Naive thymus-derived CD8-positive, alpha-beta T cell (primary cell): Measurements from ENCODE around the gene SIAH3. TPM values are rescaled to one million over a fixed set of nuclear protein-coding genes. Genes with fewer than 3 reads are reported as not detected.

Experiments
- ATAC-seq, 2 donors: fragments of 150-1000 bp; cut with Tn5 transposase in 1 of 2; sonication (Bioruptor Pico), chemical (Tn5 transposase) in 1 of 2; 1 replicate in 1 of 2; 2 replicates in 1 of 2; pipeline ENCODE4 v1.10.0; 2021; ENCODE audit warnings: mild to moderate bottlenecking in 2 of 2, moderate library complexity in 2 of 2
- POLR2A ChIA-PET: fragments of 350-600 bp; sonication (Branson Sonifier 250); formaldehyde crosslinking; loops from one replicate; lab custom pipeline; 2021; ENCODE audit warnings: antibody characterized with exemption; lab: Charles Lee
- DNase-seq, 10 donors: peaks; one replicate each; pipeline versions ENCODE4 v3.0.0 to v3.0.0-alpha.2; 2020 to 2022
- H3K27ac Mint-ChIP-seq, 10 donors: one replicate each; pipeline ENCODE4 v1.8.0; 2020 to 2022; ENCODE audit warnings: mild to moderate bottlenecking in 10 of 10, mixed read lengths in 10 of 10, moderate library complexity in 4 of 10, inconsistent platforms in 1 of 10
- H3K27me3 Mint-ChIP-seq, 5 donors: one replicate each; pipeline ENCODE4 v1.8.0; 2021 to 2022; ENCODE audit warnings: mixed read lengths in 5 of 5
- H3K36me3 Mint-ChIP-seq, 3 donors: one replicate each; pipeline ENCODE4 v1.8.0; 2020 to 2022; ENCODE audit warnings: mixed read lengths in 3 of 3, mild to moderate bottlenecking in 2 of 3, inconsistent platforms in 1 of 3
- H3K4me1 Mint-ChIP-seq, 4 donors: one replicate each; pipeline ENCODE4 v1.8.0; 2021 to 2022; ENCODE audit warnings: mixed read lengths in 4 of 4
- H3K4me3 Mint-ChIP-seq, 10 donors: one replicate each; pipeline ENCODE4 v1.8.0; 2020 to 2022; ENCODE audit warnings: mild to moderate bottlenecking in 10 of 10, mixed read lengths in 10 of 10, moderate library complexity in 6 of 10, inconsistent platforms in 1 of 10
- H3K9me3 Mint-ChIP-seq, 9 donors: one replicate each; pipeline ENCODE4 v1.8.0; 2020 to 2022; ENCODE audit warnings: mixed read lengths in 9 of 9, mild to moderate bottlenecking in 3 of 9, inconsistent platforms in 1 of 9, moderate library complexity in 1 of 9
- polyA plus RNA-seq, 3 donors: library from polyadenylated mRNA; unstranded; fragments of 300-500 nt; fragmentation: Illumina TruSeq; gene quantifications; one replicate each; pipeline ENCODE4 v1.2.3, GENCODE V29; 2021
- total RNA-seq, 8 experiments: library from RNA in 2 of 8; stranded (reverse) in 2 of 8; gene quantifications; one replicate each; pipeline ENCODE4 v1.2.3 and lab custom pipeline; 2021 to 2026

SIAH3 gene
- total and polyA plus RNA-seq, 5 experiments from 2014 or later, result 0.06 to 3.9 (median 3.7) TPM; not detected in 2

DNA sequence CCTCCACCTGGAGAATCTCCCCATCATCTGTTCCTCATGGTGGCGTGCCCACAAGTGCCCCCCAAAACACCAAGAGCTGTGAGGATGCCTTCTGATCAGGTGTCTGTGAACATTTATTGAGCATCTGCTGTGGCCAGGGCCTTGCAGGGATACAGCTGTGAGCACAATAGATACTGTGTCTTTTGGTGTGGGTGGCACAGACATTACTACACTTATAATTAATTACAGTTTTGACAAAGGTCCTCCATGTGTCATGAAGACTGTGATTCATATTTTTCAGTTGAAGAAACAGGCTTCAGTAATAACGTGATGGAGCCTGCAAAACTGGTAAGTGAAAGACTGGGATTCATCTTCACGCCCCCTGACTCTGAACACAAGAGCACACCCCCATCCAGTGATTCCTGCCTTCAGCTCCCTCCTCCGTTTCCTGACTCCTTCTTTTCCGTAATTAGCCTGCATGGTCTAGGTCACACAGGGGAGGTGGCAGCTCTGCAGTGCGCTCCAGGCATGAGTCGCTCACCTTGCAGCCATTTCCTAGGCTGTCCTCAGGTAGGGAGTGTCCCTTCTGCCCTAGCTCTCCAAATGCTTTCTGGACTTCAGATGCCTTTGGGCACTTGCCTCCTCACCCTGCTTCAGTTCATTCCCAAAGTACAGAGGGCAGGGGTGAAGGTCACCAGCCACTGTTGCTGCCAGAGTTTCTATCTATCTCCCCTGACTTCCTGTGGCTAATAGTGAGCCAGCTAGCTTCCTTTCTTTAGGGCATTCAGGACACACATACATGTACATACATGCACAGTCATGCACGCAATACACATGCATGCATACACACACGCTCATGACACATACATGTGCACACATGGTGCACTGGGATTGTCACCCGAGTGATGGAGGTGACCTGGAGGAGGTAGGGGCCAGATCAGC lies 66.5 kb downstream of the SIAH3 start:
- Mint-ChIP-seq H3K4me3 (no peak overlapping the region), H3K9me3 (no peaks in the 10 kb centered on the region), H3K27me3 (peaks cover 0 to 6% (median 0%) of the 10 kb centered on the region in 5 donors), H3K36me3 (peaks cover 0 to 3% (median 2%) of the 10 kb centered on the region in 3 donors), H3K27ac (no peak overlapping the region), H3K4me1 (peaks cover 13 to 23% (median 15%) of the 10 kb centered on the region in 4 donors)
- POLR2A ChIA-PET, result no interaction called here
- DNase-seq, result no peak
- no peak for ATAC-seq

DNA sequence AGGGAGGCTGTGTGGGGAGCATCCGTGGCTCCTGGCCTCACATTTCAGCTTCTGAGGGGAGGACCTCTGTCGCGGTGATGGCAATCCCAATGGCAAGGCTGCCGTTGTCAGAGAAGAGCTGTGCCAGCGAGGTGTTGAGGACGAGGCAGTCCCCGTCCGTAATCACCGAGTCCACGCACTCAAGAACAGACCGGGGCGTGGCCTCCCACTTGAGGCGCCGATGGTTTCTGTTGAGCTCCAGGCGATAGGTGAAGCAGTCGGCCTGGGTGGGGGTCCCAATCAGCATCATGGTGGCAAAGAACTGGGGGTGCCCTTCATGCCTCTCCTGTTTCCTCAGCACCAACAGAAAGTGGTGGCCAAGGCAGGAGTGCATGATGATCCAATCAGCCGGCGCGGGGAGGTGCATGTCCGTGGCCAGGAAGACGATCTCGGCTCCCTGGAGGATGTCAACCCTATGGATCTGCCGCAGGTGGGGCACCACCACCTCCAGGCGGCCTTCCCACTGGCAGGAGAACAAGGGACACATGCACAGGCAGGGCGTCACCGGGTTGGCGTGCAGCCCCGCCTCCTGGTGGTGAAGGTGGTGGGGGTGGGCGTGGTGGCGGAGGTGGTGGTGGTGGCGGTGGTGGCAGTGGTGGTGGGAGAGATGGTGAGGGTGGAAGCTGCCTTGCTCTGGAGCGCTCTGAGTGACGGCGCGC lies 68.1 kb downstream of the SIAH3 start:
- POLR2A ChIA-PET, result no interaction called here

GRCh38 chr13:45782327-45783045 lies 69.1 kb downstream of the SIAH3 start:
- Mint-ChIP-seq H3K4me3 (peak overlapping the region in 1 of 10 donors; percentile 40), H3K4me1 (peaks cover 13 to 23% (median 15%) of the 10 kb centered on the region in 4 donors), H3K27me3 (peaks cover 0 to 6% (median 0%) of the 10 kb centered on the region in 5 donors), H3K36me3 (peaks cover 0 to 3% (median 2%) of the 10 kb centered on the region in 3 donors), H3K27ac (peak overlapping the region in 2 of 10 donors; percentile 59 to 78), H3K9me3 (no peaks in the 10 kb centered on the region)
- POLR2A ChIA-PET, result no interaction called here
- ATAC-seq (no peak), DNase-seq (no peak)

More for the DNA sequence above, 68.1 kb downstream of the SIAH3 start:
- Mint-ChIP-seq H3K27ac (peak overlapping the region in 1 of 10 donors; percentile 58), H3K9me3 (no peaks in the 10 kb centered on the region), H3K36me3 (peaks cover 0 to 3% (median 2%) of the 10 kb centered on the region in 3 donors), H3K4me3 (no peak overlapping the region), H3K4me1 (peaks cover 13 to 23% (median 15%) of the 10 kb centered on the region in 4 donors), H3K27me3 (peaks cover 0 to 6% (median 0%) of the 10 kb centered on the region in 5 donors)
- ATAC-seq, result no peak
- no peak for DNase-seq

GRCh38 chr13:45781553-45782326 lies 69.8 kb downstream of the SIAH3 start:
- Mint-ChIP-seq H3K27me3 (peaks cover 0 to 6% (median 0%) of the 10 kb centered on the region in 5 donors), H3K27ac (peak overlapping the region in 3 of 10 donors; percentile 59 to 78 (median 68)), H3K4me3 (peak overlapping the region in 2 of 10 donors; percentile 29 to 40), H3K36me3 (peaks cover 0 to 3% (median 2%) of the 10 kb centered on the region in 3 donors), H3K9me3 (no peaks in the 10 kb centered on the region), H3K4me1 (peaks cover 9 to 19% (median 10%) of the 10 kb centered on the region in 4 donors)
- POLR2A ChIA-PET, result no interaction called here
- no peak for ATAC-seq
- DNase-seq, result no peak

GRCh38 chr13:45779901-45780300 lies 71.7 kb downstream of the SIAH3 start:
- Mint-ChIP-seq H3K27ac (no peak overlapping the region), H3K4me1 (peaks cover 0 to 3% (median 2%) of the 10 kb centered on the region in 4 donors), H3K27me3 (peaks cover 0 to 9% (median 0%) of the 10 kb centered on the region in 5 donors), H3K4me3 (no peak overlapping the region), H3K9me3 (no peaks in the 10 kb centered on the region), H3K36me3 (peaks cover 0 to 3% (median 2%) of the 10 kb centered on the region in 3 donors)
- POLR2A ChIA-PET, result no interaction called here
- ATAC-seq (no peak), DNase-seq (no peak)

DNA sequence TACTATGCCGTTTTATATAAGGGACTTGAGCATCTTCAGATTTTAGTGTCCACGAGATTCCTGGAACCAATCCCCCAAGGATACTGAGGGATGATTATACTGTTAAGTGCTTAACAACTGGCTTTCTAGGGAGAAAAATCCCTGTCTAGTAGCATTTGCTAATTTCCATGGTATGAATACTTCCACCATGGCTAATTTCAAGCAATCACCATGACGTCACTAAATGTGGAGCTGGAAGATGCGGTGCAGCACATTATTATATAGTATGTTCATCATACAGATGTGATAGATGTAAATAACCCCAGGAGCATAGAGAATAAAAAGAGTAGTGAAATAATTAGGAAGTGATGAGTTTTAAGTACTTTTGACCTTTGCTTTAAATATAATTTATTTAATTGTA lies 72.7 kb downstream of the SIAH3 start:
- Mint-ChIP-seq H3K9me3 (no peaks in the 10 kb centered on the region), H3K27ac (no peak overlapping the region), H3K27me3 (peaks cover 0 to 9% (median 0%) of the 10 kb centered on the region in 5 donors), H3K4me1 (peaks cover 0 to 3% (median 1%) of the 10 kb centered on the region in 4 donors), H3K36me3 (peaks cover 0 to 3% (median 2%) of the 10 kb centered on the region in 3 donors), H3K4me3 (no peak overlapping the region)
- no peak for DNase-seq
- ATAC-seq, result no peak
- POLR2A ChIA-PET, result no interaction called here

DNA sequence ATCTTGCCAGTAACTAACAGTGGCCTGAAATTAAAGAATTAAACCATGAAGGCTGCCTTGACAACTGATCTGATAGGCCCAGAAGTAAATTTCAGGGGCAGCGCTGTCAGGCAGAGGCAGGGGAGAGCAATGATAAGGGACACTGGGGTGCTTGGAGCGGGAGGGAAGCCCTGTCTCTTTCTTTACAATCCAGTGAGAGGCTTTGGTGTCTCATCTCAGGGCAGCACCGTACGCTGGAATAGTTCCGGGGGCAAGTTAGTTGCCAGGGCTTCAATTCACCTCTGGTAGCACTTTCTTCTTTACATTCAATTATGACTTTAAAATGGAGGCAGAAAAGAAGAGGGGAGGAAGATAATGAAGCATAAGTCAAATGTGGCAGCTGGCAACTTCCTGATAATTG lies 74.8 kb downstream of the SIAH3 start:
- H3K4me3 Mint-ChIP-seq, result no peak overlapping the region
- peaks cover 0 to 12% (median 0%) of the 10 kb centered on the region in 5 donors for H3K27me3 Mint-ChIP-seq
- POLR2A ChIA-PET, result no interaction called here
- peaks cover 0 to under 1% (median 0%) of the 10 kb centered on the region in 3 donors for H3K36me3 Mint-ChIP-seq
- no peak for DNase-seq
- ATAC-seq, result no peak
- no peaks in the 10 kb centered on the region for H3K9me3 Mint-ChIP-seq
- H3K27ac Mint-ChIP-seq, result no peak overlapping the region
- no peaks in the 10 kb centered on the region for H3K4me1 Mint-ChIP-seq

GRCh38 chr13:45775401-45775963 lies 76.1 kb downstream of the SIAH3 start:
- POLR2A ChIA-PET, result no interaction called here
- ATAC-seq, result no peak
- peaks cover 0 to 12% (median 0%) of the 10 kb centered on the region in 5 donors for H3K27me3 Mint-ChIP-seq
- no peak overlapping the region for H3K4me3 Mint-ChIP-seq
- H3K9me3 Mint-ChIP-seq, result peaks cover 0 to 3% (median 0%) of the 10 kb centered on the region in 9 donors
- no peaks in the 10 kb centered on the region for H3K4me1 Mint-ChIP-seq
- H3K36me3 Mint-ChIP-seq, result no peaks in the 10 kb centered on the region
- no peak for DNase-seq
- H3K27ac Mint-ChIP-seq, result no peak overlapping the region

GRCh38 chr13:45773944-45774343 lies 77.6 kb downstream of the SIAH3 start:
- POLR2A ChIA-PET, result no interaction called here
- ATAC-seq (no peak), DNase-seq (no peak)
- H3K4me3 Mint-ChIP-seq, result no peak overlapping the region
- H3K36me3 Mint-ChIP-seq, result no peaks in the 10 kb centered on the region
- peaks cover 0 to 12% (median 0%) of the 10 kb centered on the region in 5 donors for H3K27me3 Mint-ChIP-seq
- H3K9me3 Mint-ChIP-seq, result peaks cover 0 to 3% (median 0%) of the 10 kb centered on the region in 9 donors
- H3K27ac Mint-ChIP-seq, result no peak overlapping the region
- H3K4me1 Mint-ChIP-seq, result no peaks in the 10 kb centered on the region

GRCh38 chr13:45773236-45773635 lies 78.3 kb downstream of the SIAH3 start:
- Mint-ChIP-seq H3K36me3 (no peaks in the 10 kb centered on the region), H3K27ac (no peak overlapping the region), H3K9me3 (peaks cover 0 to 3% (median 0%) of the 10 kb centered on the region in 9 donors), H3K27me3 (peaks cover 0 to 12% (median 0%) of the 10 kb centered on the region in 5 donors), H3K4me1 (peaks cover 4 to 5% (median 4%) of the 10 kb centered on the region in 4 donors), H3K4me3 (no peak overlapping the region)
- DNase-seq, result no peak
- POLR2A ChIA-PET, result no interaction called here
- ATAC-seq, result no peak

- no peak for ATAC-seq
- Mint-ChIP-seq H3K27ac (no peak overlapping the region), H3K4me3 (no peak overlapping the region), H3K36me3 (no peaks in the 10 kb centered on the region), H3K4me1 (peaks cover 4 to 7% (median 5%) of the 10 kb centered on the region in 4 donors), H3K9me3 (peaks cover 0 to 3% (median 0%) of the 10 kb centered on the region in 9 donors), H3K27me3 (peaks cover 0 to 10% (median 1%) of the 10 kb centered on the region in 5 donors)
- POLR2A ChIA-PET, result no interaction called here
- DNase-seq, result no peak
Measured at GRCh38 chr13:45770886-45771285, 80.7 kb downstream of the SIAH3 start.
